HepG2 (cell line): ENCODE data around the gene VWA3A. TPM values are rescaled to one million over a fixed set of nuclear protein-coding genes. Genes with fewer than 3 reads are reported as not detected.

Experiments used
- GPN1 ChIP-seq: sonication (generic); formaldehyde crosslinking; IDR thresholded peaks from 2 replicates; pipeline ENCODE4 v1.5.1; 2020; ENCODE audit warnings: missing genetic modification reagents, borderline replicate concordance
- HOXA7 ChIP-seq: sonication (generic); formaldehyde crosslinking; IDR thresholded peaks from 2 replicates; pipeline ENCODE4 v1.8.1; 2022; ENCODE audit warnings: mild to moderate bottlenecking, missing genetic modification reagents, moderate library complexity
- KAT7 ChIP-seq: IDR thresholded peaks from 2 replicates; pipeline ENCODE4 v1.6.1; 2018; ENCODE audit warnings: borderline replicate concordance, missing compliant biosample characterization
- MAFK ChIP-seq, 2 experiments: IDR thresholded peaks in 1 of 2; conservative IDR thresholded peaks in 1 of 2; 2 replicates each; pipeline ENCODE4 v1.6.1; 2011; ENCODE audit warnings: improper control_type of control experiment in 2 of 2, low read length in 2 of 2
- NCOR1 ChIP-seq: fragments of 200-600 bp; sonication (generic); IDR thresholded peaks from 2 replicates; pipeline ENCODE4 v1.7.0; 2017; ENCODE audit warnings: antibody characterized with exemption, low read length, borderline replicate concordance
- SP5 ChIP-seq: IDR thresholded peaks from 2 replicates; pipeline ENCODE4 v1.6.1; 2016; ENCODE audit warnings: low read depth, borderline replicate concordance
- TAF15 ChIP-seq: fragments of 200-400 bp; formaldehyde crosslinking; IDR thresholded peaks from one replicate; pipeline ENCODE4 v1.6.1; 2018; ENCODE audit warnings: mild to moderate bottlenecking, low read depth, low read length; ENCODE audit not compliant: poor library complexity, severe bottlenecking
- ZFY ChIP-seq: sonication (generic); formaldehyde crosslinking; IDR thresholded peaks from 2 replicates; pipeline ENCODE4 v1.4.0; 2020; ENCODE audit warnings: missing genetic modification reagents
- ZNF12 ChIP-seq: sonication (generic); formaldehyde crosslinking; IDR thresholded peaks from 2 replicates; pipeline ENCODE4 v1.5.0; 2020; ENCODE audit warnings: missing genetic modification reagents
- ZNF143 ChIP-seq: sonication (generic); formaldehyde crosslinking; IDR thresholded peaks from 2 replicates; pipeline ENCODE4 v1.4.0; 2020; ENCODE audit warnings: missing genetic modification reagents
- ZNF17 ChIP-seq: sonication (generic); formaldehyde crosslinking; IDR thresholded peaks from 2 replicates; pipeline ENCODE4 v1.5.0; 2020; ENCODE audit warnings: mild to moderate bottlenecking, missing genetic modification reagents
- ZNF282 ChIP-seq: fragments of 450-650 bp; IDR thresholded peaks from 2 replicates; pipeline ENCODE4 v1.6.1; 2018; ENCODE audit not compliant: partially characterized antibody
- ZNF484 ChIP-seq: sonication (generic); formaldehyde crosslinking; IDR thresholded peaks from 2 replicates; pipeline ENCODE4 v1.5.1; 2020; ENCODE audit warnings: mild to moderate bottlenecking, low read depth, missing genetic modification reagents, borderline replicate concordance
- ZNF772 ChIP-seq: sonication (generic); formaldehyde crosslinking; IDR thresholded peaks from 2 replicates; pipeline ENCODE4 v1.5.0; 2020; ENCODE audit warnings: mild to moderate bottlenecking, missing genetic modification reagents
- ZNF878 ChIP-seq: sonication (generic); formaldehyde crosslinking; IDR thresholded peaks from 2 replicates; pipeline ENCODE4 v1.8.1; 2023; ENCODE audit warnings: mild to moderate bottlenecking, missing genetic modification reagents, moderate library complexity
- polyA plus RNA-seq, 8 experiments: library from polyadenylated mRNA; depleted of rRNA in 3 of 8; stranded (reverse) in 7 of 8; unstranded in 1 of 8; fragments of >200 nt; fragmentation: Illumina TruSeq in 4 of 8; extraction: Trizol in 4 of 8; gene quantifications; 2 replicates each; pipeline versions ENCODE4 v1.2.1 to v1.2.3, GENCODE V29; 2011 to 2016; ENCODE audit warnings: low read depth in 4 of 8, missing spikeins in 1 of 8, mixed read lengths in 1 of 8; ENCODE audit not compliant: insufficient read depth in 1 of 8
- total RNA-seq, 5 experiments: library from RNA; depleted of rRNA; stranded (reverse); fragments of >200 nt; fragmentation: Illumina TruSeq; extraction: Trizol; gene quantifications; 2 replicates each; pipeline ENCODE4 v1.2.3, GENCODE V29; 2016; ENCODE audit warnings: low read depth in 1 of 5
- TF ChIP-seq, protein P1 (sequence below): sonication (generic); formaldehyde crosslinking; IDR thresholded peaks from 2 replicates; pipeline ENCODE4 v1.4.0; 2020; ENCODE audit warnings: missing genetic modification reagents, borderline replicate concordance
- TF ChIP-seq, protein P2 (sequence below): conservative IDR thresholded peaks from 2 replicates; pipeline ENCODE4 v1.6.1; 2018; ENCODE audit warnings: missing genetic modification reagents
- TF ChIP-seq, protein P3 (sequence below): sonication (generic); formaldehyde crosslinking; IDR thresholded peaks from 2 replicates; pipeline ENCODE4 v1.5.0; 2020; ENCODE audit warnings: mild to moderate bottlenecking, missing genetic modification reagents
- TF ChIP-seq, protein P4 (sequence below): sonication (generic); formaldehyde crosslinking; IDR thresholded peaks from 2 replicates; pipeline ENCODE4 v1.8.0; 2022; ENCODE audit warnings: mild to moderate bottlenecking, missing genetic modification reagents, borderline replicate concordance

VWA3A gene
- total and polyA plus RNA-seq, 2 of the 13 experiments (the other 11 are each of a cell fraction or from before 2014, with no cell fraction given) = 0.03 to 0.07 TPM

DNA sequence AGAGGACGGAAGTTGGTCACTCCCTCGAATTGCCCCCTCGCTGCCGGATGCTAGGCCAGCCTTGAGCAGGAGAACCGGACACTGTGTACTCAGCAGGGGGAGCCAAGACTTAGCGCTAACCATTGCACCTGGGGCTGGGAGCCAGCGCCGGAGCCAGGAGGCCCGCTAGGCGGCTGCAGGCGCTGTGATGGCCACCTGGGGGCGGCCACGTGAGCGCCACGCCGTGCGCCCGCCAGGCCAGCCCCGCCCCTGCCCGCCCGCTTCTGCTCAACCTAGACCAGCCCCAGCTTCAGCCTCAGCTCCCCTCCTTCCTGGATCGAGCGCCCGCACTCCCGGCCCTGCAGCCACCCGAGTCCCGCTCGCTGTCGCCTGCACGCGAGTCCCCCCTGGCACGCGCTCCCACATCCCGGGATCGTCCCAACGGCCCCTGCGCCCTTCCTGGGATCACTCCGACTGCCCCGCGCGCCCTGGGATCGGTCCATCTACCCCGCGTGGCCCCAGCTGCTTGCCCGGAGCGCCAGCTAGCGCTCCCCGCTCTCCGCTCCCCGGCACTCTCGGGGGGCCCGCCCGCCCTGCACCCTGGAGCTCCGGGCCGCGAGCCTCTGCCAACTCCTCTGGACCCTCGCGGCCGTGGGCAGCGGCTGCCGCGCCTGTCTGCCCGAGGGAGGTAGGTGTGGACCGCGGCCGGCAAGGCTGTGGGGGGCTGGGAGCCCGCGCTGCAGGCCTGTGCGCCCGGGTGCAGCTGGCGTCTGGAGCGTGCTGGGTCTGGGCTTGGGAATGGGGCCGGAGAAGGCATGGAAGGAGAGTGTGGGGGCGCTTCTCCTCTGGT is 113.9 kb downstream of the VWA3A start, which contains the start of gene EEF2K (continued):
- TF ChIP-seq, protein P1, sequence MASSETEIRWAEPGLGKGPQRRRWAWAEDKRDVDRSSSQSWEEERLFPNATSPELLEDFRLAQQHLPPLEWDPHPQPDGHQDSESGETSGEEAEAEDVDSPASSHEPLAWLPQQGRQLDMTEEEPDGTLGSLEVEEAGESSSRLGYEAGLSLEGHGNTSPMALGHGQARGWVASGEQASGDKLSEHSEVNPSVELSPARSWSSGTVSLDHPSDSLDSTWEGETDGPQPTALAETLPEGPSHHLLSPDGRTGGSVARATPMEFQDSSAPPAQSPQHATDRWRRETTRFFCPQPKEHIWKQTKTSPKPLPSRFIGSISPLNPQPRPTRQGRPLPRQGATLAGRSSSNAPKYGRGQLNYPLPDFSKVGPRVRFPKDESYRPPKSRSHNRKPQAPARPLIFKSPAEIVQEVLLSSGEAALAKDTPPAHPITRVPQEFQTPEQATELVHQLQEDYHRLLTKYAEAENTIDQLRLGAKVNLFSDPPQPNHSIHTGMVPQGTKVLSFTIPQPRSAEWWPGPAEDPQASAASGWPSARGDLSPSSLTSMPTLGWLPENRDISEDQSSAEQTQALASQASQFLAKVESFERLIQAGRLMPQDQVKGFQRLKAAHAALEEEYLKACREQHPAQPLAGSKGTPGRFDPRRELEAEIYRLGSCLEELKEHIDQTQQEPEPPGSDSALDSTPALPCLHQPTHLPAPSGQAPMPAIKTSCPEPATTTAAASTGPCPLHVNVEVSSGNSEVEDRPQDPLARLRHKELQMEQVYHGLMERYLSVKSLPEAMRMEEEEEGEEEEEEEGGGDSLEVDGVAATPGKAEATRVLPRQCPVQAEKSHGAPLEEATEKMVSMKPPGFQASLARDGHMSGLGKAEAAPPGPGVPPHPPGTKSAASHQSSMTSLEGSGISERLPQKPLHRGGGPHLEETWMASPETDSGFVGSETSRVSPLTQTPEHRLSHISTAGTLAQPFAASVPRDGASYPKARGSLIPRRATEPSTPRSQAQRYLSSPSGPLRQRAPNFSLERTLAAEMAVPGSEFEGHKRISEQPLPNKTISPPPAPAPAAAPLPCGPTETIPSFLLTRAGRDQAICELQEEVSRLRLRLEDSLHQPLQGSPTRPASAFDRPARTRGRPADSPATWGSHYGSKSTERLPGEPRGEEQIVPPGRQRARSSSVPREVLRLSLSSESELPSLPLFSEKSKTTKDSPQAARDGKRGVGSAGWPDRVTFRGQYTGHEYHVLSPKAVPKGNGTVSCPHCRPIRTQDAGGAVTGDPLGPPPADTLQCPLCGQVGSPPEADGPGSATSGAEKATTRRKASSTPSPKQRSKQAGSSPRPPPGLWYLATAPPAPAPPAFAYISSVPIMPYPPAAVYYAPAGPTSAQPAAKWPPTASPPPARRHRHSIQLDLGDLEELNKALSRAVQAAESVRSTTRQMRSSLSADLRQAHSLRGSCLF = peak; percentile 68; the same call in 1 of the 2 replicates
- no peak for TF ChIP-seq ZNF17 (CRISPR knock-in tag)
- no peak for TF ChIP-seq ZNF484 (CRISPR knock-in tag)
- TF ChIP-seq ZNF878 (CRISPR knock-in tag) = peak; percentile 99
- peak; percentile 86 for TF ChIP-seq ZNF12
- TF ChIP-seq KAT7 (CRISPR knock-in tag) = peak; percentile 97
- TF ChIP-seq GPN1 (CRISPR knock-in tag) = no peak; the same call in 1 of the 2 replicates
- TF ChIP-seq ZNF772 = peak; percentile 91
- TF ChIP-seq HOXA7 (CRISPR knock-in tag) = no peak
- TF ChIP-seq TAF15 = peak; percentile 64
- TF ChIP-seq, protein P2, sequence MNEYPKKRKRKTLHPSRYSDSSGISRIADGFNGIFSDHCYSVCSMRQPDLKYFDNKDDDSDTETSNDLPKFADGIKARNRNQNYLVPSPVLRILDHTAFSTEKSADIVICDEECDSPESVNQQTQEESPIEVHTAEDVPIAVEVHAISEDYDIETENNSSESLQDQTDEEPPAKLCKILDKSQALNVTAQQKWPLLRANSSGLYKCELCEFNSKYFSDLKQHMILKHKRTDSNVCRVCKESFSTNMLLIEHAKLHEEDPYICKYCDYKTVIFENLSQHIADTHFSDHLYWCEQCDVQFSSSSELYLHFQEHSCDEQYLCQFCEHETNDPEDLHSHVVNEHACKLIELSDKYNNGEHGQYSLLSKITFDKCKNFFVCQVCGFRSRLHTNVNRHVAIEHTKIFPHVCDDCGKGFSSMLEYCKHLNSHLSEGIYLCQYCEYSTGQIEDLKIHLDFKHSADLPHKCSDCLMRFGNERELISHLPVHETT (CRISPR knock-in tag) = peak; percentile 92
- TF ChIP-seq ZNF282 = no peak
- peak; percentile 84 for TF ChIP-seq ZFY
- peak; percentile 71 for TF ChIP-seq ZNF143 (CRISPR knock-in tag)
- peak; percentile 83 for TF ChIP-seq SP5 (CRISPR knock-in tag)
- no peak for TF ChIP-seq MAFK (conservative IDR thresholded peaks at IDR 0.05 in 1 of 2, IDR thresholded peaks at IDR 0.05 in 1 of 2; ENCODE audit: low read length in 2 of 2)
- TF ChIP-seq NCOR1 = no peak; the same call in 1 of the 2 replicates
- TF ChIP-seq, protein P3, sequence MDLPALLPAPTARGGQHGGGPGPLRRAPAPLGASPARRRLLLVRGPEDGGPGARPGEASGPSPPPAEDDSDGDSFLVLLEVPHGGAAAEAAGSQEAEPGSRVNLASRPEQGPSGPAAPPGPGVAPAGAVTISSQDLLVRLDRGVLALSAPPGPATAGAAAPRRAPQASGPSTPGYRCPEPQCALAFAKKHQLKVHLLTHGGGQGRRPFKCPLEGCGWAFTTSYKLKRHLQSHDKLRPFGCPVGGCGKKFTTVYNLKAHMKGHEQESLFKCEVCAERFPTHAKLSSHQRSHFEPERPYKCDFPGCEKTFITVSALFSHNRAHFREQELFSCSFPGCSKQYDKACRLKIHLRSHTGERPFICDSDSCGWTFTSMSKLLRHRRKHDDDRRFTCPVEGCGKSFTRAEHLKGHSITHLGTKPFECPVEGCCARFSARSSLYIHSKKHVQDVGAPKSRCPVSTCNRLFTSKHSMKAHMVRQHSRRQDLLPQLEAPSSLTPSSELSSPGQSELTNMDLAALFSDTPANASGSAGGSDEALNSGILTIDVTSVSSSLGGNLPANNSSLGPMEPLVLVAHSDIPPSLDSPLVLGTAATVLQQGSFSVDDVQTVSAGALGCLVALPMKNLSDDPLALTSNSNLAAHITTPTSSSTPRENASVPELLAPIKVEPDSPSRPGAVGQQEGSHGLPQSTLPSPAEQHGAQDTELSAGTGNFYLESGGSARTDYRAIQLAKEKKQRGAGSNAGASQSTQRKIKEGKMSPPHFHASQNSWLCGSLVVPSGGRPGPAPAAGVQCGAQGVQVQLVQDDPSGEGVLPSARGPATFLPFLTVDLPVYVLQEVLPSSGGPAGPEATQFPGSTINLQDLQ (CRISPR knock-in tag) = peak; percentile 78; the same call in 1 of the 2 replicates
- TF ChIP-seq, protein P4, sequence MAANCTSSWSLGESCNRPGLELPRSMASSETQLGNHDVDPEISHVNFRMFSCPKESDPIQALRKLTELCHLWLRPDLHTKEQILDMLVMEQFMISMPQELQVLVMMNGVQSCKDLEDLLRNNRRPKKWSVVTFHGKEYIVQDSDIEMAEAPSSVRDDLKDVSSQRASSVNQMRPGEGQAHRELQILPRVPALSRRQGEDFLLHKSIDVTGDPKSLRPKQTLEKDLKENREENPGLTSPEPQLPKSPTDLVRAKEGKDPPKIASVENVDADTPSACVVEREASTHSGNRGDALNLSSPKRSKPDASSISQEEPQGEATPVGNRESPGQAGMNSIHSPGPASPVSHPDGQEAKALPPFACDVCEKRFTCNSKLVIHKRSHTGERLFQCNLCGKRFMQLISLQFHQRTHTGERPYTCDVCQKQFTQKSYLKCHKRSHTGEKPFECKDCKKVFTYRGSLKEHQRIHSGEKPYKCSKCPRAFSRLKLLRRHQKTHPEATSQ (CRISPR knock-in tag) = peak; percentile 99
